ENCODE results near the gene MFAP1.
"Not testable (repeated sequence)": the region's sequence is repeated elsewhere in the genome, so short reads cannot be mapped to it uniquely, and the experiment has no call there.

Gene MFAP1

DNA sequence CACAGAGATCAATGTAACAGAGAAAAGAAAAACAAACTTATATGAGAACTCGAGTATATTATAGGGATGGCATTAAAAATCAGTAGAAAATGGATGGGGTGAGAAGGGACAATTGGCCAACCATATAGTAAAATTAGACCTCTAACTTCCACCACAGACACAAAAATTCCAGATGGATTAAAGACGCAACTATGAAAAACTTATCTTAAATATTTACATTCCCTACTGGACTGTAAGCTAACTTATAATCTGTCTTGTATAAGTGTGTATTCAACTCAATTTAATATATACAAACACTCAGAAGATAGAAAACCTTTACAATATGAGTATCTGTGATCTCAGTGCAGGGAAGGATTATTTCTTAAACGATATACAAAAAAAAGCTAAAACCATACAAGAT is 3.0 kb downstream of the MFAP1 start:
- in situ Hi-C loops (cut with MboI; ENCODE audit: low sequenced_read_pairs): no loop called here

DNA sequence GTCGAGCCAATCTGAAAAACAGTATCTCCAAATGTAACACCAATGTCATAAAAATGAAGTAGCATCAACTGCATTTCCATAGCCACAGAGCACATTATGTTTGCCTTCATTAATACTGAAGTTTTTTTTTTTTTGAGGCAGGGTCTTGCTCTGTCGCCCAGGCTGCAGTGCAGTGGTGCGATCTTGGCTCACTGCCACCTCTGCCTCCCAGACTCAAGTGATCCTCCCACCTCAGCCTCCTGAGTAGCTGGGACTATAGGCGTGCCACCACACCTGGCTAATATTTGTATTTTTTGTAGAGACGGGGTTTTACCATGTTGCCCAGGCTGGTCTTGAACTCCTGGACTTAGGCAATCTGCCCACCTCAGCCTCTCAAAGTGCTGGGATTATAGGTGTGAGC is 9.4 kb downstream of the MFAP1 start:
- in situ Hi-C loops (cut with MboI; ENCODE audit: low sequenced_read_pairs): not testable (repeated sequence)

DNA sequence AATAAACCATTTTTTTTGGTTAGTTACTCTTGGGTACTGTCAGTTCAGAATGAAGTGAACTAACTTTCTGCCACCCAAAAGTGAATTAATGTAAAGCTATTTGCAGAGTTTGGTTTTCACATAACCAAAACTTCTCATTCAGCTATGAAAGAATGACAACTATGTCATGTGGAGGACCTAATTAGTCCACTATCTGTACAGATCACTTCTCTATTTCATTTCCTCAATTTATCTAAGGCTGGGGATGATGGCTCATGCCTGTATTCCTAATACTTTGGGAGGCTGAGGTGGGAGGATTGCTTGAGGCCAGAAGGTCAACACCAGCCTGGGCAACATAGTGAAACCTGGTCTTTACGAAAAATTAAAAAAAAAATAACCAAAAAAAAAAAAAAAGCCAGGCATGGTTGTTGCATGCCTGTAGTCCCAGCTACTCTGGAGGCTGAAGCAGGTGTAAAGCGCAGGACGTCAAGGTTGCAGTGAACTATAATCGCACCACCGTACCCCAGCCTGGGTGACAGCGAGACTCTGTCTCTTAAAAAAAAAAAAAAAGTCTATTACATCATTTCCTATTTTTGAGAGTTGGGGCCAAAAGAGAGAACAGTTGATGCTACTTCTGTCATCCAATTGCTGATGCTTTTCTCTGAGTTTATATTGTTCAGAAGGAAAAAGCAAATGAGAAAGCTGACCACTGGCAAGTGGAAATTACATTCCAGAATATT is 15.4 kb downstream of the MFAP1 start:
- in situ Hi-C loops (cut with MboI; ENCODE audit: low sequenced_read_pairs): no loop called here

DNA sequence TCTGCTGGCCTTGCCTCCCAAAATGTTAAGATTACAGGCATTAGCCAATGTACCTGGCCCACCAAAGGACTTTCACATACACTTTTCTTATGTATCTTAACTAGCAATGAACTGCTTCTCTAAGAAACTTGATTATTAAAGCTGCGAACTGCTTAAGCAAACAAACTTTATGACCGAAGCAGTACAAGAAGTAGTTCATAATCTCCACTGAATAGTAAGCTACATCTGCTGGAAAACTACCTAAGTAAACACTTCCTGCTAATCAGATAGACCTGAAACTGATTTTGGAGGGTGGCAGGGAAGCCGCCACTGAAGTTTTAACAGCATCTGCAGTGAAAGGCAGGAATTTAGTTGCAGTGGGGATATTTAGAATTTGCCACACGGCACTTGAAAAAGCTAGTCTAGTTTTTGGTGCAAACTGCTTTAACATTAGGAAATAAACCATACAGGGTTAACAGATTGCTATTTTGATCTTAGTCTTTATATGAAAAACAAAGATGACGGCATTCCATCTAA is 16.0 kb downstream of the MFAP1 start:
- in situ Hi-C loops (cut with MboI; ENCODE audit: low sequenced_read_pairs): no loop called here

DNA sequence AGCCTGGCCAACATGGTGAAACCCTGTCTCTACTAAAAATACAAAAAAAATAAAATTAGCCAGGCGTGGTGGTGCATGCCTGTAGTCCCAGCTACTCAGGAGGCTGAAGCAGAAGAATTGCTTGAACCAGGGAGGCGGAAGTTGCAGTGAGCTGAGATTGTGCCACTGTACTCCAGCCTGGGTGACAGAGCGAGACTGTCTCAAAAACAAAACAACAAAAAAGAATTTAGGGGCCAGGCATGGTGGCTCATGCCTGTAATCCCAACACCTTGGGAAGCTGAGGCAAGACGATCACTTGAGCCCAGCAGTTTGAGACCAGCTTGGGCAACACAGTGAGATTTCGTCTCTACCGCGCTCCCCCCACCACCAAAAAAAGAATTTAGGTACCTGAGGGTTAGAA is 21.8 kb downstream of the MFAP1 start:
- in situ Hi-C loops (cut with MboI; ENCODE audit: low sequenced_read_pairs): not testable (repeated sequence)

DNA sequence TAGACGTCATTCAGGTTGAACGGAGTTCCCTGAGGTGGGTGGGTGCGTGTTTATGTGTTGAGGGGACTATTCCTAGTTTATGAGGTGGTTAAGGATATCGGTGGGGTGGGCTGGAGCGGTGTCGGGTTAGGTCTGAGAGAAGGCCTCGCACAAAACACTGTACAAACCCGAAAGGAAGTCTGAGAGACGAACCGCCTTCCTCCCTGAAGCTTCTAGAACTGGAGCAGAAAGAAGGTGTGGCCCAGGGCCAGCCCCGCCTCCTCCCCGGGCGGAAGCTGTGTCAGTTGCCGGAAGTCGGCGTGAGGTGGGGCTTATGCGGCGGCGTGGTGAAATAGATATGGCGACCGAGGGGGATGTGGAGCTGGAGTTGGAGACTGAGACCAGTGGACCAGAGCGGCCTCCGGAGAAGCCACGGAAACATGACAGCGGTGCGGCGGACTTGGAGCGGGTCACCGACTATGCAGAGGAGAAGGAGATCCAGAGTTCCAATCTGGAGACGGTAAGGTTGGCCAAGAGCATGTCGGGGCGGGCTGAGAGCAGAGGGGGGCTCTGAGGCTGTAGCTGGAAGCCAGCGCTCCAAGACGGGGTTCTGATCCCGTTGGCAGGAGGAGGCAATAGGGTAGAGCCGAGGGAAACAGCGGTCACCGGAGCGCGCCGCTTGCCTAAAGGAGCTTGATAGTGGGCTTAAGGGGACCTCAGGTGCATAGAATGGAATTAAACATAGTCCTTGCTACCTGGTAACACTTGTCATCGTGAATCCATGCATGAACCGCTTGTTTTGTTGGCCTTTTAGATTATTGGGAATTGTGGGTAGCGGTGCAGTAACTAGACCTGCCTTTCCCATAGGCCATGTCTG is 24.0 kb downstream of the MFAP1 start, which contains the start of gene HYPK:
Gene HYPK, plus strand, starts transcription at position 314 of the 856 bp plus-strand sequence. Its CDS starts 24 bp downstream, at position 338.
- in situ Hi-C loops (cut with MboI; ENCODE audit: low sequenced_read_pairs): no loop called here

DNA sequence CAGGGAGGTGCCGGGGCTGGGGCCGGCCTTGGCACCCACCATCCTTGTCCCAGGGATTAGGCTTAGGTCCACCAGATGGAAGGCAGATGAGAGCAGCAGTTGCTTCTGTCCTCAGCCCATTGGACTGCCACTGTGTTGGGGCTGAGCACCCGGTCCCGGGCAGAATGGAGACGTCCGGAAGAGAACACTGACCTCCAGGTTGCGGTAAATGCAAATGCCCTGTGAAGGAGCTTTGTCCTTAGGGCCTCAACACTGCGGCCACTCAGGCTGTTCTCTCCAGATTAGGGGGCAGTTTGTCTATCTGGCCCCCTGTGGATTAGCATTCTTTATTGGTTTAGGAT is 24.6 kb downstream of the MFAP1 start, which contains the start of gene SERINC4:
Gene SERINC4, minus strand, starts transcription at position 276 of the 341 bp plus-strand sequence. Its CDS starts 234 bp downstream, at position 42.
- in situ Hi-C loops (cut with MboI; ENCODE audit: low sequenced_read_pairs): no loop called here

DNA sequence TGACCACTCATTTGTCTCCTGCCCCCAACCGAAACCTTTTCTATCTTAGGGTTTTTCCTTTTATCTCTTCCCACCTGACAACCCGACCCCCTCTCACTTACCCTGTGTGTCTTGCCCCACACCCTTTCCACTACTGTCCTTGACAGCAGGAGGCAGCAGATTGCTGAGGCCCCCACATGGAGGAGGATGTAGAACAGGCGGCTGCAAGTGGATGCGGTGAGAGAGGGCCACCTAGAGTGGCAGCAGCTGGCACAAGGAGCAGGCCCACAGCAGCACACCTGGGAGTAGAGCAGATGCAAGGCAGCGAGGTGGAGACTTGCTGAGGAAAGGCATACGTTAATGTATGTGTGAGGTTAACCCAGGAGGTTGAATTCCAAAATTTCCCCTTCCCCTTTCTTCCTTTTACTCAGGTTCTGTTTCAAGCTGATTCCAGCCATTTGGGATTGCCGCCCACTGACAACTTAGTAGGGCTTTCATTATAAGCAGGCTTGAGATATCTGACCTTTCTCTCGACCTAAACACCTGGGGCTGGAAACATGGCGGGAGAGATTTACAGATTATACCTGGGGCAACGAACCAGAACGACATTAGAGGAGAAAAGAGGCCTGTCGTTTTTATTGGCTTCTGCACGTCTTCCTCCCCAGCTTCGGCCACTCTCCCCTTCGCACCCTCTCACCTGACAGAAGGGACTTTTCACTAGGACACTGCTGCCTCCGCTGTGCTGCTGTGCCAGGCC is 25.1 kb downstream of the MFAP1 start:
- in situ Hi-C loops (cut with MboI; ENCODE audit: low sequenced_read_pairs): no loop called here

DNA sequence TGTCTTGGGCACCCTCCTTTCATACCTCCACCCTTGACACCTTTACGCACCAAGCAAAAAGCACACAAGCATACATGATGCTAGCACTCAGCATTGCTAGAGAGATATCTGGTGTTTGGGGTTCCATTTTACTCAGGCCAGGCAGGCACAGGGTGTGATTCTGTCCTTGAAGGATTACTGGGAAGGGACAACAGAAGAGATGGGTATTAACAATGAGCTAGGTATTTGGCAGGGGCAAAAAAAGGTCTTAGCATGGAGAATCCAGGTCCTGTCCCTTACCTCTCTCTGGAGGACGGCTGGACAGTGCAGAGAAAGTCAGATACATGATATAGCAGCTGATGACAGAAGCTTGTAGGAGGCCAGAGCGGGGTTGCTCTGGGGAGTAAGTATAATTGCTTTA is 27.9 kb downstream of the MFAP1 start:
- in situ Hi-C loops (cut with MboI; ENCODE audit: low sequenced_read_pairs): no loop called here

DNA sequence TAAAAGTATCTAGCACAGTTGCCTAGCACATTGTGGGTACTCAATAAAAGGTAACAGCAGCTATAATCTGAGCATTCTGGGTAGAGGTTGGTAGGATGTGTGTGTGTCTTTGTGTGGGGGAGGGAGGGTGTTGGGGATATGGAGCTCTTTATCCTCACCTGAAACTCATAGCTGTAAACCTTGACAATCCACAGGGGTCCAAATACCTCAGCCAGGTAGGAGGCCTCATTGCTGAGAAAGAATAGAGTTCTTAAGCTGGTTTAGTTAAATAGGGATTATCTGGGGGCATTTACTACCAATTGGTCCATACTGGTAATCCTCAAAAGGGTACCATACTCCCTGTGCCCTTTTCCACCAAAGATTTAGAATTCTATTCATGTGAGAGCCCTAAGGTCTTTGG is 28.5 kb downstream of the MFAP1 start:
- in situ Hi-C loops (cut with MboI; ENCODE audit: low sequenced_read_pairs): no loop called here

DNA sequence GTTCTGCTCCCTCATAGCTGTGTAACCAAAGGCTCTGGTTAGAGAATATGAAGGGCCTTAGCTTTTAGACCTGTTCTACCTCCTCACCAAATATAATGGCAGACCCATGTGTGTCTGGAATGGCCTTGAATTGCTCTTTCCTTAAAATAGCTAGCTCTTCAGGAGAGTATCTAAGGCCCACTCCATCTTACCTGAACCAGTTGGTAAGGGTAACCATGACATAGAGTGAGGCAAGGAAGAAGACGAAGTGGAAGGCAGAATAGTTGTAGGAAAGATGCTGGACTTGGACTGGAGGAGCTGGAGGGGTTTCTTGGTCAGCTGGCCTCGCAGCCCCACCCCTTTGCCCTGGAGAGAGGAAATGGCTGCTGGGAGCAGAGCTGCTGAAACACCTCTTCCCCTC is 29.3 kb downstream of the MFAP1 start:
- in situ Hi-C loops (cut with MboI; ENCODE audit: low sequenced_read_pairs): no loop called here

DNA sequence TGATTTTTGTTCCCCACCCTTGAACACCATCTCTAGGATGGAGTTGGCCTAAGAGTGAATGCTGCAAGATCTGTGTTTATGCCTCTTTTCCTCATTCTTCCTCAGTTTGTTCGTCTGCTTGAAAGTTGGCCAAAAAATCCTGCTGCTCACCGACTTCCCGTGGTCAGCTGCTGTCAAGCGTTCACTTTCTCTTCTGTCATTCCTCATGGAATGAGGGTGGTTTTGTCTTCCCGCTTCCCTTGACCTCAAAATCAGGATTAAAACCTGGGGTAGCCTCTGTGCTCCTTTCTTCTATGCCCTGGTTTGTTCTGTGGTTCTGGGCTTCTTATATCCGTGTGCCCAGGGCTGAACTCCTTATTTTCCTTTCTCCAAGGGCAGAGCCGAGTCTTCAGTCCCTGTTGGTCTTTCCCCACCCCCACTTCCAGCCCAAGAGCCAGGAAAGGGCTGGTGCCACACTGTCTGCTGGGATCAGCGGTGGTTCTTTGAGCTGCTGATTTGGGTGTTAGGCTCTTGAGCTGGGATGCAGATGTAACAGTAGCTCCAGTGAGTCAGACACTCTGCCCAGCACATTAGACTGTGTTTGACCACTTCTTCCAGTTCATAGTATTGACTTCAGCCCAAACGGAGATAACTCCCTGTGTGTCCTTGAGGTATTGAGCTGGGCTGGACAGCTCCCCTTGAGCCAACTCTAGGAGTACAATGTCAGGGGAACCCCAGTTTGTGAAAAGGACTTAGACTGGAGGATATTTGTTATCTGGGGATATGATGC is 30.0 kb downstream of the MFAP1 start:
- in situ Hi-C loops (cut with MboI; ENCODE audit: low sequenced_read_pairs): no loop called here

DNA sequence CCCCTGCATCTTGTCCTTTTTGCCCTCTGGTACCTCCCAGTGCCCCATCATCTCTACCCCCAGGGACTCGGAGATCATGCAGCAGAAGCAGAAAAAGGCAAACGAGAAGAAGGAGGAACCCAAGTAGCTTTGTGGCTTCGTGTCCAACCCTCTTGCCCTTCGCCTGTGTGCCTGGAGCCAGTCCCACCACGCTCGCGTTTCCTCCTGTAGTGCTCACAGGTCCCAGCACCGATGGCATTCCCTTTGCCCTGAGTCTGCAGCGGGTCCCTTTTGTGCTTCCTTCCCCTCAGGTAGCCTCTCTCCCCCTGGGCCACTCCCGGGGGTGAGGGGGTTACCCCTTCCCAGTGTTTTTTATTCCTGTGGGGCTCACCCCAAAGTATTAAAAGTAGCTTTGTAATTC is 30.8 kb downstream of the MFAP1 start:
- in situ Hi-C loops (cut with MboI; ENCODE audit: low sequenced_read_pairs): no loop called here

DNA sequence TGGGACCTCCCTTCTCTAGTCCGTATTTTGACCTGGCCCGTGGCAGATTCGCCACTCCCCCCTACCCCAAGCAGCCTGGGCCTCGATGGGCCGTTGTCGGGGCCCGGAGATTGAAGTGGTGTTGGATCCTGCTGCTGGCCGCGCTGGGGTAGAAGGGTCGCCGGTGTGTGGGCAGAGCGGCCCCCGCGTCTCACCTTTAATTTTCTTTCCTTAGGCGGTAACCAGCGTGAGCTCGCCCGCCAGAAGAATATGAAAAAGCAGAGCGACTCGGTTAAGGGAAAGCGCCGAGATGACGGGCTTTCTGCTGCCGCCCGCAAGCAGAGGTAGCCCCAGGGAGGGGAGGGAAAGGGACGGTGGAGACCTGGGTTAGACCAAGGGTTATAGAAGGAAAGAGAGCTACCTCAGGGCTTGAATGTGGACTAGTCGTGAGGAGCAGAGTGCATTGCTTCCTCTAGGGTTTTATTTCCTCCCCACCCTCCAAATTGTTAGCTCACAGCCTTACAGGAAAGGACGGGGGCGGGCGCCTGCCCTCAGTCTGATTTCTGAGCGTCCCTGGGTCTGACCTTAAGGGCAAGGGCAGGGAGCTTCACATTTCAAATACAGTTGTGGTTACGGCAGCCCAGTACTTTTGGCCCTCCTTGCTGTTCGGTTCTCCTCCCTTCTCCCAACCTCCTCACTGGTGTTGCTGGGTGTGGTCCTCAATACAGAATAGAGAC is 31.6 kb downstream of the MFAP1 start:
- in situ Hi-C loops (cut with MboI; ENCODE audit: low sequenced_read_pairs): no loop called here

DNA sequence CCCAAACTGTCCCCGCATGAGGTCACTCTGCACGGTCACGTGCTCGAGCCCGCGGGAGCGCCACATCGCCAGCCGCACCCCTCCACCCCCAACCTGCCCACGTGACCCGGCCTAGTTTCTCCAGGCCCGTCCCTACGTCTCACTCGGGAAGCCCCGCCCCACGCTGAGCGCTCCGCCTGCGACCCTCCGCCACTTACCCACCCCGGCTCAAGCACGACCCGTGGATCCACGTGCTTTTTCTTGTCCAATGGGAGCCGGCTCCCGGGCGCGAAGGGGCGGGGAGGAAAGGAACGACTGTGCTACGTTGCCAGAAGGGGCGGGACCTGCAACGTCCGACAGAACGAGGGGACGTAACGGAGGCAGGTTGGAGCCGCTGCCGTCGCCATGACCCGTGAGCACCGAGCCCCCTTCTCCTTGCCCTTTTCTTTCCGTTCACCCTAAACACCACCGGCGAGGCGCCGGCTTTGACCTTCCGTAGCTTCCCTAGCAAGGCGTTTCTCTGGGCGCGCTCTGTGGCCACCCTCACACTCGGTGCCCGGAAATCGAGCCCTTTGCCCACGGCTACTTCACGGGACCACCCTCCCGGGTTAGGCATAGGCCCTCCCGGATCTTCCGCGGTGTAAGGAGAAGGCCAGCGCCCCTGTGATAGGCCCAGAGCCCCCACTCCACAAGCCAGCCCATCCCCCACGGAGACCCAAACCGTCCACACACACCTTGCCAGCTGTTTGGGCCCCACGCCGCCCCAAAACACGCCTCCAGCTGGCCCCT is 32.3 kb downstream of the MFAP1 start, which contains the start of gene SERF2:
Gene SERF2, plus strand, starts transcription at position 328 of the 768 bp plus-strand sequence. Its CDS starts 57 bp downstream, at position 385.
- in situ Hi-C loops (cut with MboI; ENCODE audit: low sequenced_read_pairs): no loop called here

DNA sequence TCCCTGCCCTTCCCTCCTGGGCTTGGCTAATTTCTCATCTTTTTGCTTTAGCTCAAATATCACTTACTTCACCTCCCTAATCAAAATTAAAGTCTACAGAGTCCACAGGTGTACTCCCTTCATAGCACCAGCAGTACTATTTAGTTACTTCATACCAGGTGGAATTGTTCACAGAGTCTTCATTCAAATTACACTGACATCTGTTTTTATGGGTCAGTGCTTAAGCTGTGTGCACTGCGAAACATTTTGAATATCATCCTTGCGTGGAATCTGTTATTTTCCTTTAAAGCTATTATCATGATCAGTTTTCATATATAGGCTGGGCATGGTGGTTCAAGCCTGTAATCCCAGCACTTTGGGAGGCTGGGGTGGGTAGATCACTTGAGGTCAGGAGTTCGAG is 35.1 kb downstream of the MFAP1 start:
- in situ Hi-C loops (cut with MboI; ENCODE audit: low sequenced_read_pairs): no loop called here

DNA sequence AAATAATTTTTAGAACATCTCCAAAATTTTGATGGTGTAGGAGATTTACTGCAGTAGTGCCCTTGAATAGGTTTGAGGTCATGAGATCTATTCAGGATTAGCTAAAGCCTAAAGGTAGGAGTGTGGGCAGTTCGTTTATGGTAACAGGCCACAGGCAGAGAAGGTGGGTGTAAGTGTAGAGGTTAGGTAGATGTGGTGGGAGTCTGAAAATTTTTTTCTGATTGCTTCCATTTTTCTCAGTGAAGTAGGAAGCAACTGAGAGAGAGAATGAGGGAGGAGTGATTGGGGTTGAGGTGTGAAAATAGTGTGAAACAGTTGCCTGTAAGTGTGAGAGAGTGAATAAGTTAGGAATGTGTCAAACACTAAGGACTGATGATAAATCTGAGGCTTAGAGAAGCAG is 45.5 kb downstream of the MFAP1 start:
- in situ Hi-C loops (cut with MboI; ENCODE audit: low sequenced_read_pairs): no loop called here

DNA sequence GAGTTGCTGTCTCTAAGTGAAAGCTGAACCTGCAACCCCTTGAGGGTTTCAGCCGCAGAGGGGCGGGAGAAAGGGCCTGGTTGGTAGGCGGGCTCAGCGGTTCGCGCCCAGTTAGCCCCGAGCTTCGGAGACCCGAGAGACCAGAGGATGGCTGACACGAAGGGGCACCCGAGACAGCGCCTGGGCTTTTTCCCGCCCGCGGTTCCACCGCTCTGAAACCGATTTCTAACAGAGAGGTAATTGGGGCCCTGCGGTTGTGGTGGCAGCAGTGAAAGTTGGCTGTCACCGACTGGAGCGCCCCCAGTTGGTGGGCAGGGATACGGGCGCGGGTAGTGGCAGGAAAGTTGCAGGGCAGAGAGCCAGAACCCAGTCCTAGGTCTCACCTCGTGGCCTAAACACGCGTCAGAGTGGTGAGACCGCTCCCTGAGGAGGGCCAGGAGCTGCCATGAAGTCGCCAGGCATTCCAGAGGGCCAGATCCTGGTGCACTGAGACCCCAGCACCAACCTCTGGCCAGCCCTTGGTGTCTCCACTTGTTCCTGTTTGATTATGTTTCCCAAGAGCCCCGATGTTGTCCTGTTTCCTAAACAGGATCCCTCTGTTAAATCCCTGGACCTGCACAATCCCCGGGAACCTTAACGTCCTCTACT is 47.1 kb downstream of the MFAP1 start:
- in situ Hi-C loops (cut with MboI; ENCODE audit: low sequenced_read_pairs): no loop called here

Measured in hTERT RPE-1 (cell line).